Activated CD8-positive, alpha-beta memory T cell treated with anti-CD3 and anti-CD28 coated beads, Interleukin-2, amount 50 U/mL, for 4 hours (primary cell): ENCODE measurements around the gene COL21A1.
"Not testable (repeated sequence)": the region's sequence is repeated elsewhere in the genome, so short reads cannot be mapped to it uniquely, and the experiment has no call there.

Experiments used
- DNase-seq: peaks from one replicate; pipeline ENCODE4 v3.0.0-alpha.2; 2020

The COL21A1 gene

DNA sequence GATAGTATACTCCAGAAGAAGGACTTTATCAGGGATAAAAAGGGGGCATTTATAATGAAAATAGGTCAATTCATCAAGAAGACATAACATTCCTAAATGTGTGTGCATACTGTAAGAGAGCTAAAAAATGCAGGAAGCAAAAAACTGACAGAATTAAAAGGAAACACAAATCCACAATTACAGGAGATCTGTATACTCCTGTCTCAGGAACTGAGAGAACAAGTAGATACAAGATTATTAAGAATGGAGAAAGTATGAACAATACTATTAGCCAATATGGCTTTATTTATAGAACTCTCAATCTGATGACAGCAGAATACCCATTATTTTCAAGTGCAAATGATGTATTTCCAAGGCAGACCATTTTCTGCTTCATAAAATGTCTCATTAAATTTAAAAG lies 204.3 kb downstream of the COL21A1 start:
- no peak for DNase-seq

DNA sequence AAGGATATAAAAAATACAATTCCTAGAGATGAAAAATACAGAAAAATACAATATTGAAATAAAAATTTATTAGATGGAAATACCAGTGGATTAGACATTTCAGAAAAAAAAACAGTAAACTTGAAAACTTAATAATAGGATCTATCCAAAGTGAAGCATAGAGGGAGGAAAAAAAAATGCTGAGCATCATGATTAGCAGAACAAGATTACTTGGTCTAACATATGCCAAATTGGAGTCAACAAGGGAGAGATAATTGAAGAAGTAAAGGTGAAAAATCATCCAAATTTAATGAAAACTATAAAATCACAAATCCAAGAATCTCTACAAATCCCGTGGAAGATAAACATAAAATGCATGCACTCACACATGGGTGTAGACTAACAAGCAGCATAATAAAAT lies 205.8 kb downstream of the COL21A1 start:
- no peak for DNase-seq

DNA sequence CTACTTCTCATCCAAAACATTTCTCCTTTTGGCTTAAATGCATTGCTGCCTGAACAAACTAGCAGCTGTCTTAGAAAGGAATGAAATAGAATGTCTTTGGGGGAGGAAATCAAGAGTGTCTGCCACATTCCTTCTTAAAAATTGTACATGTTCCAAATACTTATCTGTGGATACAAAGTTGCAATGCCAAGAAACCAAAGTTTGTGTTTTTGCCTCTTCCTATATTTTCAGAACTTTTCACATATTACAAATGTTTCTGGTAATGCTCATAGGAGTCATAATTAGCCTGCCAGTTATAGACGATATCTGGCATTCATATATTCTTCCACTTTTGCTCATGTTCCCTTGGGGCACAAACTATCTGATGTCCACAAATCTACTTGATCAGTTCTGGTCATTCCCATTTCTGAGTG lies 206.5 kb downstream of the COL21A1 start:
- no peak for DNase-seq

DNA sequence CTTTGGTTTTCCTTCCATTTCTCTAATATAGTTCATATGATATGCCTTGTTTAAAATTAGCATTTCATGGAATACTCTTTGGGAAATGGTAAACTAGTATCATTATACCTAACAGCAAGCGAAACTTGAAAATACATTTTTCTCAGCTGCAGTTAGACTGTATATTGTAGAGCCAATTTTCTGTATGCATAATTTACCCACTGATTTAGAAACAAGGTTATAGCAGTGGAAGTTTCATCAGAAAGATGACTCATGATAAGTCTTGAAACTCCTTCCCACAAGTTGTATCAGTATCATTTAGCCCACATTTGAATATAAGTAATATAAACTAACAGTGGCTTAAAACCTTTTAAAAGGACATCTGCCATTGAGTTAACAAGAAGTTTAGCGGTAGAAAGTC lies 207.2 kb downstream of the COL21A1 start:
- no peak for DNase-seq

DNA sequence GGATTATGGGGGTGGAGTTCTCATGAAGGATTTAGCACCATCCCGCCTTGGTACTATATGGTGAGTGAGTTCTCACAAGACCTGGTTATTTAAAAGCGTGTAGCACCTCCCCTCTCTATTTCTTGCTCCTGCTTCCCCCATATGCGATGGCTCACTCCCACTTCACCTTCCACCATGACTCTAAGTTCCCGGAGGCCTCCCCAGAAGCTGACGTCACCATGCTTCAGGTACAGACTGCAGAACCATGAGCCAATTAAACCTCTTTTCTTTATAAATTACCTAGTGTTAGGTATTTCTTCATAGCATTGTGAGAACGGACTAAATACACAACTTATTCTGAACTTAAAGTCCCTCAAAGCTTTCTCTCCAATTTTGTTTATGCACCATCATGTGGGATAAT lies 208.6 kb downstream of the COL21A1 start:
- no peak for DNase-seq

DNA sequence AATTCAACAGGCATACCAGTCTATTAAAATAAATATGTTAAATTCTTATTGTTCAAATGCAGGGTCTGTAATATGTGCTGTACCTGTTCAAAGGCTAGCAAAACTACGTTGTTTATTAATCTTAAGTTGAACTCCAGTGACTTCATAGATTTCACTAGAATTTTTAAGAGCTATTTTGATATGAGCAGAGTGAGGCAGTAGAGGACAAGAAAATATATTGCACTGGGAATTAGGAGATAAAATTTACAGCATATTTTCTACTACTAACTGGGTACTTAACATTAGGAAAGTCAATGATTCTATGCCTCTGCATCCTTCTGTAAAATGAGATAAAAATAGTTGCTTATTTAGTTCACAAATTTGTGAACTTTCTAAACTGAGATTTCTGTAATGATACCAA lies 209.8 kb downstream of the COL21A1 start:
- DNase-seq, result no peak

DNA sequence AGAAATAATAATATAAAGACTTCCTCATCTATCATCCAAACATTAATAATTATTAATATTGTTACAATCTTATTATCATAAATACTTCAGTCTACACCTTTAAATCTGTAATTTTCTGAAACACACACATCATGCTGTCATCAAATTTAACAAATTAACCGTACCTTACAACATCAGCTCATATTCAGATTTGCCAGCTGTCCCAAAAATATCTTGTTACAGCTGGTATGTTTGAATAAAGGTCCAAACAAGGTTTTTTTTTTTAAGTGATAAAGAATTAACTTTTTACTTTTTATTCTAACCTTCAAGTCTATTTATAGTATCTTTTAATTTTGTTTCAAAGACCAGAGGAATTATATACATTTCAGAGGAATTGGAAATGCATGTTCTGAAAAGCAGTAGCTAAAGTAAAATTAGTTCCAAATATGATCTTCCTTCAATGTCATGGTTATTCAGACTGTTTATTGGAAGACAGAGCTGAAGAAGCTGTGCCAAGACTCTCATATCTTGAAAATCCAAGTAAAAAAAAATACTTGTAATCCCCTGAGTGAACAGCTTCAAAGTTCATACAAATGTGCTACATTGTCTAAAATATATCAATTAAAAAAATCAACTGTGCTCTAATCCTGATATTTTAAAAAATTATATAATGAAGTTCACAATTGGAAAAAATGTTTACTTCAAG lies 210.3 kb downstream of the COL21A1 start:
- DNase-seq, result no peak

DNA sequence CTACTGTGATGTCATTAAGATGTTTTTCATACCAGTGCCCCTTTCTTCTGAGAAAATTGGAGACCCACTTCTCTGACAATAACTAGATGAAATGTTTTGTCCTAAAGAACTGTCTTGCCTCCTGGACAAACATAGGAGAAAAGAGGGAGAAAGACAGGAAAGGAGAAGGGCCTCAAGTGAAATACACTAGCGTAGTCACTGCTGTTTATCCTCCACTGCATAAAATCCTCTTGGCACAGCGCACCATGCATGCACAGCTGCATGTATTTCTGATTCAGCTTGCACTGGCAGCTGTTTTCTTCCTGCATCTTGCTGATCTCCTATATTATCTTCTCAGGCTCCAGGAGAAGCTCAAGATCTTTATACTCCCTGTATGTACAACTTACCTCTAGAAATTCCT lies 214.0 kb downstream of the COL21A1 start:
- DNase-seq, result no peak

DNA sequence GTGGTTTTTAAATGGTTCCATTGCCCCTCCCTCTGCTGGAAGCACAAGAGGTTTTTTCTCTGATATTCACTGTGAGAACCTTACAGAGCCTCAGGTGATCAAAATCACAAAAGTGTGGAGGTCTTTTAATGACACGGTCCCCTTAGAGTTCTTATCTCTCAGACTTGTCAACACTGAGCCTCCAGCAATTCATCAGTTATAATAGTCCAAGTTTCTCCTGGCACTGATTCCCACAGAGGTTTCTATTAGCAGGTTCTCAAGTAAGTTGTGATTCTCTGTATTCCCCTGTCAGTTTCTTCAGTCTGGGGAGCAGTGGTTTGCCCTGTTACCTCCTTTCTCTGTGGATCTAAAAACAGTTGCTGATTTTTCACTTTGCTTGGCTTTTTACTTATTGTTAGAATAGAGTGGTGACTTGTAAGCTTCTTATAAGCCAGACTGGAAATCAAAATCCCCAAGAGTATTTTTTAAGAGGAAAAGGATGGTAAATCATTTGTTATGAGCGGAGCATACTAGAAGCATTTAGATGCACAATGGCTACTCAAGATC lies 214.6 kb downstream of the COL21A1 start:
- DNase-seq, result no peak

DNA sequence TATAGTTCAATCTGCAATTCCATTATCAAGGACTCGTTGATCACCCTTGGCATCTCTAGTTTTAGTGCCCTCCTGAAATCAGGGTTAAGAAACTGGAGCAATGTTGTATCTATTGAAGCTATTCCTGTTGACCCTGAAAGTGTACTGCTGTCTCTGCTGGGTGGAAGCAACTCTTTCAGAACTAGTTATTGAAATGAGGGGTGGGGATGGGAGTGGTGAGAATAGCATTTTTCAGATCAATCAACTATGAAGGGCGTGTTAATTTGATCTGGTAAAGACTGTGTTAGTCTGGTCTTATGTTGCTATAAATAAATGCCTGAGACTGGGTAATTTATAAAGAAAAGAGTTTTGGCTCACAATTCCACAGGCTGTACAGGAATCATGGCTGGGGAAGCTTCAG lies 219.5 kb downstream of the COL21A1 start:
- no peak for DNase-seq

DNA sequence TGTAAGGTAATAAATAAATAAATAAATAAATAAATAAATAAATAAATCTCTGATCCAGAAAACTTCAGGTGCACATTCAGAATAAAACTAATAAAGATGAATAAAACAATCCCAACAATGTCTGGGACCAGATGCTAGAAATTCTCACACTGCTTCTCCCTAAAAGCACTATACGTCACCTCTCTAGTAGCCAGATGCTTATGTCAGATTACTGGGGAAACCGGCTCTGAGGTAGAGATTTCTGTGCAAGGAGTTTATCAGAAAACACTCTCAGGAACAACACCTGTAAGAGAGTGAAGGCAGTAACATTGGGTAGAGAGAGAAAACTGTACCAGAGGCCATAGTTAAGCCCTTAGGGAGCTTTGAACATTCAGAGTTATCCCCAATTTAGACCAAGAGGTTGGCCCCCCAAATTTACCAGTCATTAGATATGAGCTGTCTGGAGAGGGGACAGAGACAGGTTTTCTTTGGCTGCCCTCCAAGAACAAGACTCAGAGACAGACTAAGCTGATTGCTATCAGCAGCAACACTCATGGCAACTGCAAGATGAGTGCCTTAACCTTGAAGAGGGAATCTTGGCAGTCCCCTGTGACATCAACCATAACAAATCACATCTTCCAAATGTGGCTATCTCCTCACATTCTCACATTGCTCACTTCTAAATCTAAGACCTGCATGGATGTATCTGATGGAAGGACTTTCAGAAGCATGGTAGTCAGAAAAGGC lies 220.8 kb downstream of the COL21A1 start:
- DNase-seq, result no peak

DNA sequence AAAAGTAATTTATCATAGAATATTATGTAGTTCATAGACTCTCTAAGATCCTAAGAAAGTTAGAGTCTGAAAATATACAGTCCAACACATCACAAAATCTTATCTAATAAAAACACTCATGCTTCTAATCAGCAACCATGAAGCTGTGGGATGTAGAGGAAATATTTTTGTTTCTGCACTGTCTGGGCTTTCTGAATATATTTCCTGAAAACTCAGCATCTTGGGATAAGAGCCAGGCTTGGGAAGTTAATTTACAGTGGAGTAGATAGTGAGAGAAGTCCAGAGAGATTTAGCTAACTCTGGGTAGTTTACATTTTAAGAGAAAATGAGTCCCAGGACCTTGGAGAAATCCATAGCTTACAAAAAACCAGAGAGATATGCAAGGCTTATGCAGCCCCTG lies 221.6 kb downstream of the COL21A1 start:
- no peak for DNase-seq

DNA sequence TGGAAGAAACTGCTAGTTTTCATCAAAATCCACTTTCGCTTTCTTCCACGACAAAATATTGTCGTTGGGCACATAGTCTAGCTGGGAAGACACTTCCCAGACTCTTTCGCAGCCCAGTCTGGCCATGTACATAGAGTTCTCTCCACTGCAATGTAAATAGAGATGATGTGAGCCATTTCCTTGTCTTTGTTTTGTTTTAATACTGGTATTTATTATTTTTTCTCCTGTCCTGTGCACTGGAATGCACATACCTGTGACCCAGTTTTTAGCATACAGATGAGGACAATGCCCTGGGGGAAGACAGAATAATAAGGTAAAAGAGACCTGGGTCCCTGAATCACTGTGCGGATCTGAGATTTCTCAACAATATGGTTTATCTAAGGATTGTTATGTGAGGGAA lies 222.4 kb downstream of the COL21A1 start:
- DNase-seq, result no peak

DNA sequence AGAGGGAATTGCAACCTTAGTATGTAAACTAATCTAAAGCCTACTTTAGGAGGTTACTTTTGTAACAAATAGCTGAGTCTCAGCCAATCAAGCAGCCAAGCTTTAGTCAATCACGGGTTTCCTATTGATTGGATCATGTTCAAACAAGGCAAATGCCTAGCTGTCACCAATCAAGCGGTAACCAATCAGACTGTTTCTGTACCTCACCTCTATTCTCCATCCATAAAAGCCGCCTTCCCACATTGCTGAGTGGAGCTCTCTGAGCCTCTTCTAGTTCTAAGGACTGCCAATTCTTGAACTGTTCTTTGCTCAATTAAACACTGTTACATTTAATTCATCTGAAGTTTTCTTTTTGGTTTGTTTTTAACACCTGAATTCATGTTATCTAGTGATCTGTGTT lies 223.6 kb downstream of the COL21A1 start:
- no peak for DNase-seq

DNA sequence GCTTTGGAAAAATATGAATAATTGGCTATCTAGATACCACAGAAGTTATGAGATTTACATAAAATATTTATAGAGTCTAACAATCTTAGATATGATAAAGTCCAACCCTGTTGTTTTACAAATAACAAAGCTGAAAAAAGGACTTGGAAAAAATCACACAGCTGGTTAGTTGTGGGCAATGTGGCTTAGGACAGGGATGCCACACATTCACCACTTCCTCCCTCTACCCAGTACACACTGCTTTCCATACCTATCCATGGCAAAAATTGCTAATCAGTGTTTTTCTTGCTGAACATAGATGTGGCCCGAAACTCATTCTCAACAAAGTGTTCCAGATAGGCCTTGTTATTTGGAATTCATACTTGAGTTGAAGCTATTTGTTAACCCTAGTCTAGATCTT lies 224.7 kb downstream of the COL21A1 start:
- DNase-seq, result no peak

DNA sequence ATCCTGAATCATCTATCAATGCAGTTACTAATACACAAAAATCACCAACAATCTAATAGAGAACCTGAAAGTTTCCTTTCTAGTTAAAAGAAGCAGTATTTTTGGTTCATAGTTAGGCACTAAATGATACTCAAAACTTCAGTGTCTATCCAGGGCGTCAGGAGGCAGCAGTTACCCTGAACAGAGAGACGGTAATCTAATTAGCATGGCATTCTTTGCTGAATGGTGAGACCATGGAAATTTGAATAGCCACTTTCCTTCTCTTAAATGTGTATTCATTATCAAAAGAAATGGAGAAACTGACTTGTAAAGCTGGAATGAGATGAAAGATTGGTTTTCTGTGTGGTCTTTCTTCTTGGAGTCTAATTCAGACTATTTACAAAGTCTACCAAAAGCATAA lies 225.4 kb downstream of the COL21A1 start:
- DNase-seq, result no peak

DNA sequence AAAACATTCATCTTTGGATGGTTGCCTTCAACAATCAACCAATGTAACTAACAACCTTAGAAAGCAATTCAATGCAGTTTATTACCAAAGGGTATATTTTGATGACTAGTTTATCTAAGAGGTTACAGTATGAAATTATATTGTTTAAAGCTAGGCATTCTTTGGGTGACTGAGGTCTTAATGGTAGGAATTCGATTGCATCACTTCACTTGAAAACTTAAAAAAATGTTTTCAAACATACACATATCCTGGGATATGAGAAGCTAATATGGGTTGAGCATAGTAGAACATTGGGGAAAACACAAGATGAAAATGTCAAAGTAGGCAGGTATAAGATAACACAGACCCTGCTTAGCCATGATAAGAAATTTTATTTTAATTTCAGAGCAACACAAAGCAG lies 227.4 kb downstream of the COL21A1 start:
- no peak for DNase-seq

DNA sequence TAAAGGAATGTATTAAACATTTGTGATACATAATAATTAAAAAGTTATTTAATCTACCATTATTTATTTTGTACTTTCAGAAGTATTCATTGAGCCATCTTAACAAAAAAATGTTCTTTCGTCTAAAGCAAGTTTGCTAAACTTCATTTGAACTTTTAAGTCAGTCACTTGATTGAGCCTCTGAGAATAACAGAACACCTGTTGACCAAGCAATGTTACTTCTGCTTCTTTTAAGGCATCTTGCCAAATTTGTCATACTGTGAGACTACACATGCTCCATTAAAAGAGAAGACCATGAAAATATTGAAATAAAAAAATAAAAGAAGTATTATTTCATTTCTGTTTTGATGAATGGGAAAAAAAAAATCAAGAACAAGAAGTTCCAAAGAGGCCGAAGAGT lies 230.2 kb downstream of the COL21A1 start:
- DNase-seq, result no peak

DNA sequence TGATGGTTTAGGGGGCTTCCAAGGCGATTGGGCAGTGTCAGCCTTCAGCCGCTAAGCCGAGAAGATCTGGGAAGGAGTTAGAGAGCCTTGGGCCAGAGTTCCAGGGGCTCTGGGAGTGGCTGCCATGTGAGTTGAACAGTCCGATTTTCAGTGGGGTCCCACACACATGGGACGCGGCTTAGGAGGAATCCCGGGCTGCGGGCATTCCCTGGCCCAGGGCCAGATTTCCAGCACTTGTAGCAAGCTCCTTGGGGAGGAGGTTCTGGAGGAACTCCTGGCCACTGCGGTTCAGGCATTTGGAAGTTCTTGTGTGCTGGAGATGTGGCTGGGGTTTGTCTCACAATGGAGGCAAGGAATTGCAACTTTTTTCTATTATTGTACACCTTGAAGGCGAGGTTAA lies 233.3 kb downstream of the COL21A1 start:
- not testable (repeated sequence) for DNase-seq

DNA sequence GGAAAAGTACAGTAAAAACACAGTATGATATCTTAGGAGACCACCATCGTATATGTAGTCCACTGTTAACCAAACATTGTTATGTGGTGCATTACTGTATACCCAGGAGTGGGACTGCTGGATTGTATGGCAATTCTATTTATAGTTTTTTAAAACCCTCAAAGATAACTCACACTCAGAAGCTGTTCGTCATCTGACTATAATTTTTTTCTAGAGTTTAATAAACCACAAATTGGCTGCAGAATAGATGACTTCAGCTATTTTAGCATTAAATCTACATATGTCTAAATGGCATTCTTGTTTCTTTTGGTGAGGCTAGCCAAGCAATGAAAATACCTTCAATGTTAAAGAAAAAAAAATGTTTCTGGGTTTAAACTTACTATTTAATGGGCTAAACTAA lies 237.7 kb downstream of the COL21A1 start:
- DNase-seq, result no peak
